HL-60 (cell line): ENCODE data around the gene TCP11.

ENCODE experiments used
- DNase-seq, 2 experiments: peaks; one replicate each; pipeline ENCODE4 v3.0.0-alpha.2; 2010 to 2020; ENCODE audit warnings: low read depth in 1 of 2, low spot score in 1 of 2
- H3K27ac ChIP-seq: fragments of 250-450 bp; sonication (Bioruptor Pico); replicated peaks from 2 replicates; pipeline ENCODE4 v1.5.1; 2020; ENCODE audit warnings: mild to moderate bottlenecking, moderate library complexity
- H3K27me3 ChIP-seq: fragments of 250-450 bp; sonication (Bioruptor Pico); 2 replicates; pipeline ENCODE4 v1.5.1; 2021; ENCODE audit warnings: mild to moderate bottlenecking, moderate library complexity; ENCODE audit not compliant: insufficient read depth, poor library complexity, severe bottlenecking
- H3K4me3 ChIP-seq: replicated peaks from 2 replicates; pipeline ENCODE4 v1.5.1; 2011; ENCODE audit warnings: mild to moderate bottlenecking, control low read depth, low read length; ENCODE audit not compliant: insufficient read depth
- GABPA ChIP-seq: IDR thresholded peaks from 2 replicates; pipeline ENCODE4 v1.6.1; 2012; ENCODE audit warnings: low read depth
- POLR2AphosphoS5 ChIP-seq: IDR thresholded peaks from 2 replicates; pipeline ENCODE4 v1.6.1; 2012; ENCODE audit warnings: low read depth
- SPI1 ChIP-seq: IDR thresholded peaks from 2 replicates; pipeline ENCODE4 v1.6.1; 2012; ENCODE audit warnings: low read depth, mild to moderate bottlenecking, borderline replicate concordance
- TF ChIP-seq, protein P1 (sequence below): IDR thresholded peaks from one replicate; pipeline ENCODE4 v1.5.1; 2011; ENCODE audit warnings: low read length, control low read depth, inconsistent platforms; ENCODE audit not compliant: insufficient read depth
- TF ChIP-seq, protein P2 (sequence below): IDR thresholded peaks from 2 replicates; pipeline ENCODE4 v1.6.1; 2012; ENCODE audit warnings: low read depth; ENCODE audit not compliant: insufficient replicate concordance

The TCP11 gene

DNA sequence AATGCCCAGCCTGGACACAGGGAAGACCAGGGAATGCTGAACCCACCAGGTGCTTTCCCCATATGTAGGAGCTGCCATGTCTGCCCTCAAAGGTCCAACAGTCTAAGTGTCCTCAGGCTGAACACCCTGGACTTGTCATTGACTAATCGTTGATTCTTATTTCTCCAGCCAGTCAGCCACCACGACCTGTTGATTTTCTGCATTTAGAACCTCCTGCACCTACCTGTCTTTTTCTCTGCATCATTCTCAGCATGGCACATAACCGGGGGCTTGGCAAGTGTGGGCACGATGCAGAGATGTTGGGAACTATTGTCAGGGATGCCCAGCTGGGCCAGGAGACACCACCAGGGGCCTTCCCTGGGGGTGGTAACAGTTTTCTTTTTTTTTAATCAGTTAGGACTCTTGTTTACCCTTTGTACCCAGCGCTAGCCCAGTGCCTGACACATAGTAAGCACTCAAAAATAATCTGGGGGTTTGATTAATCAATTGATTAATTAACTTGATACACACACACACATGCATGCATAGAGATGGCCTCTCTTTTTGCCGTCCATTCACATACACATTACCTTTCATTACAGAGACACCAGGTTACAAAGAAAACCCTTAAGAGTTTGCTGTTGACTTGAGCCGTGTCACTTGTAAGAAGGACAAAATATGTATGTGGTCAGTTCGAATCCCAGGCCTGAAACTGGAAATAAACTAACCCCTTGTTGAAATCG is 43.6 kb upstream of the TCP11 start:
- no peak overlapping the region for H3K4me3 ChIP-seq
- H3K27ac ChIP-seq, result no peak overlapping the region
- no peaks in the 10 kb centered on the region for H3K27me3 ChIP-seq
- TF ChIP-seq, protein P1, sequence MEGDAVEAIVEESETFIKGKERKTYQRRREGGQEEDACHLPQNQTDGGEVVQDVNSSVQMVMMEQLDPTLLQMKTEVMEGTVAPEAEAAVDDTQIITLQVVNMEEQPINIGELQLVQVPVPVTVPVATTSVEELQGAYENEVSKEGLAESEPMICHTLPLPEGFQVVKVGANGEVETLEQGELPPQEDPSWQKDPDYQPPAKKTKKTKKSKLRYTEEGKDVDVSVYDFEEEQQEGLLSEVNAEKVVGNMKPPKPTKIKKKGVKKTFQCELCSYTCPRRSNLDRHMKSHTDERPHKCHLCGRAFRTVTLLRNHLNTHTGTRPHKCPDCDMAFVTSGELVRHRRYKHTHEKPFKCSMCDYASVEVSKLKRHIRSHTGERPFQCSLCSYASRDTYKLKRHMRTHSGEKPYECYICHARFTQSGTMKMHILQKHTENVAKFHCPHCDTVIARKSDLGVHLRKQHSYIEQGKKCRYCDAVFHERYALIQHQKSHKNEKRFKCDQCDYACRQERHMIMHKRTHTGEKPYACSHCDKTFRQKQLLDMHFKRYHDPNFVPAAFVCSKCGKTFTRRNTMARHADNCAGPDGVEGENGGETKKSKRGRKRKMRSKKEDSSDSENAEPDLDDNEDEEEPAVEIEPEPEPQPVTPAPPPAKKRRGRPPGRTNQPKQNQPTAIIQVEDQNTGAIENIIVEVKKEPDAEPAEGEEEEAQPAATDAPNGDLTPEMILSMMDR, result no peak
- TF ChIP-seq SPI1, result no peak
- DNase-seq, result no peak

DNA sequence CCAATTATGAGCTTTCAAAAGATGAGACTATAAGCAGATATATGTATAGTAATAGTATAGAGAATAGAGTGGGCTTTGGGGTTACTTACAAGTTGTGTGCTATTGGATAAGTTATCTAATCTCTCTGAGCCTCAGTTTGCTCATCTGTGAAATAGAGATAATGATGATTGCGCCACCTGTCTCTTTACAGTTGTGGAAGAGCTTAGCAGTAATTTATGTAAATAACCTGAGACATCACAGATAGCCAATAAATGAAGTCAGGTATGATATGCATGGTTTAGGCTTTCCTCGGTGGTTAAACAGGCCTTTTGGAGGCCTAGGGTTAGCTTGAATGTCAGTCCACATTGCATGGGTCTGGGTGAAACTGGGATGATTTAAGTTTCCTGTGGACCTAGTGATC is 42.8 kb upstream of the TCP11 start:
- TF ChIP-seq GABPA (no peak), POLR2AphosphoS5 (no peak), SPI1 (no peak)
- TF ChIP-seq, protein P1, result no peak
- TF ChIP-seq, protein P2, sequence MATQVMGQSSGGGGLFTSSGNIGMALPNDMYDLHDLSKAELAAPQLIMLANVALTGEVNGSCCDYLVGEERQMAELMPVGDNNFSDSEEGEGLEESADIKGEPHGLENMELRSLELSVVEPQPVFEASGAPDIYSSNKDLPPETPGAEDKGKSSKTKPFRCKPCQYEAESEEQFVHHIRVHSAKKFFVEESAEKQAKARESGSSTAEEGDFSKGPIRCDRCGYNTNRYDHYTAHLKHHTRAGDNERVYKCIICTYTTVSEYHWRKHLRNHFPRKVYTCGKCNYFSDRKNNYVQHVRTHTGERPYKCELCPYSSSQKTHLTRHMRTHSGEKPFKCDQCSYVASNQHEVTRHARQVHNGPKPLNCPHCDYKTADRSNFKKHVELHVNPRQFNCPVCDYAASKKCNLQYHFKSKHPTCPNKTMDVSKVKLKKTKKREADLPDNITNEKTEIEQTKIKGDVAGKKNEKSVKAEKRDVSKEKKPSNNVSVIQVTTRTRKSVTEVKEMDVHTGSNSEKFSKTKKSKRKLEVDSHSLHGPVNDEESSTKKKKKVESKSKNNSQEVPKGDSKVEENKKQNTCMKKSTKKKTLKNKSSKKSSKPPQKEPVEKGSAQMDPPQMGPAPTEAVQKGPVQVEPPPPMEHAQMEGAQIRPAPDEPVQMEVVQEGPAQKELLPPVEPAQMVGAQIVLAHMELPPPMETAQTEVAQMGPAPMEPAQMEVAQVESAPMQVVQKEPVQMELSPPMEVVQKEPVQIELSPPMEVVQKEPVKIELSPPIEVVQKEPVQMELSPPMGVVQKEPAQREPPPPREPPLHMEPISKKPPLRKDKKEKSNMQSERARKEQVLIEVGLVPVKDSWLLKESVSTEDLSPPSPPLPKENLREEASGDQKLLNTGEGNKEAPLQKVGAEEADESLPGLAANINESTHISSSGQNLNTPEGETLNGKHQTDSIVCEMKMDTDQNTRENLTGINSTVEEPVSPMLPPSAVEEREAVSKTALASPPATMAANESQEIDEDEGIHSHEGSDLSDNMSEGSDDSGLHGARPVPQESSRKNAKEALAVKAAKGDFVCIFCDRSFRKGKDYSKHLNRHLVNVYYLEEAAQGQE, result no peak
- Histone ChIP-seq H3K4me3 (no peak overlapping the region), H3K27ac (no peak overlapping the region), H3K27me3 (no peaks in the 10 kb centered on the region)
- no peak for DNase-seq

DNA sequence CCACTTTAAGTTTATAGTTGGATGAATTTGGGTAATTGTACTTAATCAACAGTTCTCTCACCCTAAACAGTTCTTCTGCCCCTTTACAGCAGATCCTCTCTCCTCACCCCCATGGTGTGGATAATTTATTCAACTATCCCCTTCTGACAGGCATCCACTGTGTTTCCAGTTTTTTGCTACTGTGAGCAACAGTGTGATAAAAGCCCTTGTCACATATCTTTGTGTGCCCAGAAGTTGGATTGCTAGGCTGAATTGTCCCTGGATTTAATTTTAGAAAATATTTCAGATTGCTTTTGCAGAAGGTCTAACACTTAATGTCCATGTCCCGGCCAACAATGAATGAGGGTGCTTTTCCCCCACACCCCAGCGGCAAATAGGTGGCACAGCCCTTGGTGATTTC is 42.1 kb upstream of the TCP11 start:
- DNase-seq, result no peak
- no peak overlapping the region for H3K27ac ChIP-seq
- H3K4me3 ChIP-seq, result no peak overlapping the region
- H3K27me3 ChIP-seq, result no peaks in the 10 kb centered on the region
- TF ChIP-seq, protein P1, result no peak

DNA sequence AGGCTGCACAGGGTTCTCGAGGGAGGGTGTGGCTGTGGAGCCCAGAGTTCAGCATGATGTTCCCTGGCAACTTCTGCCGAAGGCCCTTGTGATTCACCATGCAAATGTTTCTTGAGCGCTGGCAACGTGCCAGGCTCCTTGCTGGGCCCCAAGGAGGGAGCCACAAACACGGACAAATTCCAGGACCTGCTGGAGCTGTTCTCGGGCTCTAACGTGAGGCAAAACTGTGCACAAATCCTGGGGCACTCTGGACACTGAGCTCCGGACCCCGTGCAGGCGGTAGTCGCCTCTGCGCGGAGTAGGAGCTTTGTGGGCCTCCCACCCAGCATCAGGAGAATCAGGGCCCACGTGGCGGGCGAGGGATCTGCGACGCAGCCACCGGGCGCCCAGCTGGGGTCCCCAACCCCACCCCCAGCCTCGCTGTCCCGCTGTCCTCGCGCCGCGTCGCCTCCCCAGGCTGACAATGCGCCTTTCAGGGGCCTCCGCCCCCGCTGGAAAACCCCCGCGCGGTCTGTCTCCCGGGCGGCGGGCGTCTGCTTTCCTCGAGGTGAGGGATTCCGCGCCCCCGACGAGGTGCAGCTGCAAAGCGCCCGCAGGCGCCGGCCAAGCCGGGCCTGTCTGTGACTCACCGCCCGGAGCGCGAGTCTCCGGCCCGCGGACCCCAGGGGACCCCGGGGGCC is 40.9 kb upstream of the TCP11 start:
- DNase-seq, result no peak
- H3K4me3 ChIP-seq, result no peak overlapping the region
- no peak overlapping the region for H3K27ac ChIP-seq
- no peaks in the 10 kb centered on the region for H3K27me3 ChIP-seq
- TF ChIP-seq, protein P2, result no peak
- TF ChIP-seq, protein P1, result no peak
- TF ChIP-seq GABPA (no peak), POLR2AphosphoS5 (no peak), SPI1 (no peak)
